Prostate gland (tissue), 2 donors: ENCODE data around the gene WFS1.

ENCODE experiments used
- POLR2A ChIP-seq: fragments of 450-650 bp; IDR thresholded peaks from one replicate; pipeline ENCODE4 v1.6.1; 2016; ENCODE audit warnings: antibody characterized with exemption, mild to moderate bottlenecking
- POLR2AphosphoS5 ChIP-seq: sonication (generic); formaldehyde crosslinking; IDR thresholded peaks from one replicate; pipeline ENCODE4 v1.6.1; 2017; ENCODE audit warnings: antibody characterized with exemption
- TF ChIP-seq, protein P1 (sequence below), 4 experiments: fragments of 200-600 bp in 2 of 4; fragments of 450-650 bp in 2 of 4; sonication (generic) in 2 of 4; IDR thresholded peaks; 1 replicate in 3 of 4; 2 replicates in 1 of 4; pipeline ENCODE4 v1.5.1; 2016 to 2019; ENCODE audit warnings: antibody characterized with exemption in 4 of 4, mild to moderate bottlenecking in 2 of 4, moderate library complexity in 2 of 4

GRCh38 chr4:6263526-6264224, 6.0 kb upstream of the WFS1 start:
- TF ChIP-seq POLR2A (no peak), POLR2AphosphoS5 (no peak)
- TF ChIP-seq, protein P1, sequence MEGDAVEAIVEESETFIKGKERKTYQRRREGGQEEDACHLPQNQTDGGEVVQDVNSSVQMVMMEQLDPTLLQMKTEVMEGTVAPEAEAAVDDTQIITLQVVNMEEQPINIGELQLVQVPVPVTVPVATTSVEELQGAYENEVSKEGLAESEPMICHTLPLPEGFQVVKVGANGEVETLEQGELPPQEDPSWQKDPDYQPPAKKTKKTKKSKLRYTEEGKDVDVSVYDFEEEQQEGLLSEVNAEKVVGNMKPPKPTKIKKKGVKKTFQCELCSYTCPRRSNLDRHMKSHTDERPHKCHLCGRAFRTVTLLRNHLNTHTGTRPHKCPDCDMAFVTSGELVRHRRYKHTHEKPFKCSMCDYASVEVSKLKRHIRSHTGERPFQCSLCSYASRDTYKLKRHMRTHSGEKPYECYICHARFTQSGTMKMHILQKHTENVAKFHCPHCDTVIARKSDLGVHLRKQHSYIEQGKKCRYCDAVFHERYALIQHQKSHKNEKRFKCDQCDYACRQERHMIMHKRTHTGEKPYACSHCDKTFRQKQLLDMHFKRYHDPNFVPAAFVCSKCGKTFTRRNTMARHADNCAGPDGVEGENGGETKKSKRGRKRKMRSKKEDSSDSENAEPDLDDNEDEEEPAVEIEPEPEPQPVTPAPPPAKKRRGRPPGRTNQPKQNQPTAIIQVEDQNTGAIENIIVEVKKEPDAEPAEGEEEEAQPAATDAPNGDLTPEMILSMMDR (IDR thresholded peaks at IDR 0.05): no peak
